ENCODE measurements around the gene PRUNE1.

The PRUNE1 gene

DNA sequence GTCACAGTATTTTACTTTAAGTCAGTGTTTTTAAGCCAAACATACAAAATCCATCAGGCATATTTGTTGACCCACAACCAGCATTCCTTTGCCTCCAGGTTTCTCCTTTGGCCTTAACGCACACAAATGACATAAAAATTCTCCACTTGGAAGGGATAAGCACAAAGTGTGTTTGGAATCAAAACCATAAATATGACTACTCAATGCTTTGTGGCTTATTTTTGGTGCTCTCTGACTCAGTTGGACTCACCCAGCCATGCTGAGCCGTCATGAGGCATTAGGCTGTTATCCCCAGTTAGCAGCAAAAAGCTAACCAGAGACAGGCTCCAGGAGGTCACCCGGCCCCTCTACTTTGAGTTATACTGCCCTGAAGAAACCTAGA, 948 bp downstream of the PRUNE1 start:
- peaks cover 78% of the 10 kb centered on the region for H3K4me1 Mint-ChIP-seq (ENCODE audit: low read depth)
- H3K27me3 Mint-ChIP-seq = no peaks in the 10 kb centered on the region
- H3K4me3 Mint-ChIP-seq = peak overlapping the region; percentile 98
- H3K9me3 Mint-ChIP-seq (ENCODE audit: low read depth) = no peaks in the 10 kb centered on the region
- H3K36me3 Mint-ChIP-seq = peaks cover 2% of the 10 kb centered on the region
- H3K27ac Mint-ChIP-seq = peak overlapping the region; percentile 96

DNA sequence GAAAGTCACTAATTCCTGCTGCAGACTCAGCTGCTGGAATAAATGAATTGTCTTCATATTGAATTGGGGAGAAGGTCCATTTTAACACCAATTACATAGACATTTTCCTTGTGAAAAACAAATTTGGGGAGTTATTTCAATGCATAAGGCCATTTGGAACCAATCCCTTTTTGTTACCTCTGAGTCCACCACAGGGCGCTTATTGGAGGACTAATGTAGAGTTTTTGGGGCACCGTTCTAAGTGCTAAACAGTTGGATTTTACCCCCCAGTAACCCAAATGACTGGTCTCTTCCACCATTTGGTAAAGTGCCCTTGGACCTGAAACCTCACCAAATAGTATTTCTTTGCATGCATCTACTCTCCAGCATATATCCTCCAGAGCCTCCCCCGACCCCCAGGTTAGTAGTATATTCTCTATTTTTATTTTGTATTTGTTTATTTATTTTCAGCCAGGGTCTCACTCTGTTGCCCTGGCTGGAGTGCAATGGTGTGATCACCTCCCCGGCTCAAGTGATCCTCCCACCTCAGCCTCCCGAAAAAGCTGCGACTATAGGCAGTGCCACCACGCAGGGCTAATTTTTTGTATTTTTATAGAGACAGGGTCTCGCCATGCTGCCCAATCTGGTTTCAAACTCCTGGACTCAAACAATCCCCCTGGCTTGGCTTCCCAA, 1.6 kb downstream of the PRUNE1 start:
- Mint-ChIP-seq H3K27ac (peak overlapping the region; percentile 96), H3K4me1 (ENCODE audit: low read depth) (peaks cover 74% of the 10 kb centered on the region), H3K36me3 (peaks cover 2% of the 10 kb centered on the region), H3K4me3 (peak overlapping the region; percentile 98), H3K9me3 (ENCODE audit: low read depth) (no peaks in the 10 kb centered on the region), H3K27me3 (no peaks in the 10 kb centered on the region)

DNA sequence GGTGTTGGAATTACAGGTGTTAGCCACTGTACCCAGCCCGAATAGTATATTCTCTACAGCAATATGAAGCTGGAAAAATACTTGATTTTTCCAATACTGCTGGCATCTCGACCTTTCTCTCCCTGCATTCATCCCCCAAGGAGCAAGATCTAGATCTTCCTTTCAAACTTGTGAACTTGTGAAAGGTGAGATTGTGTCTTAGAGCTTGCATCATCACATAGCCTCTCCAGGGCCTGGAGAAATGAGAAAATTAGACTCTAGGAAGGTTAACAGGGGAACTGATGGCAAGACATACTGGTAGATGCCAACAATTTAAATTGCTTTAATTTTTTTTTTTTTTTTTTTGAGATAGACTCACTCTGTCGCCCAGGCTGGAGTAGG, 2.1 kb downstream of the PRUNE1 start:
- peak overlapping the region; percentile 98 for H3K4me3 Mint-ChIP-seq

DNA sequence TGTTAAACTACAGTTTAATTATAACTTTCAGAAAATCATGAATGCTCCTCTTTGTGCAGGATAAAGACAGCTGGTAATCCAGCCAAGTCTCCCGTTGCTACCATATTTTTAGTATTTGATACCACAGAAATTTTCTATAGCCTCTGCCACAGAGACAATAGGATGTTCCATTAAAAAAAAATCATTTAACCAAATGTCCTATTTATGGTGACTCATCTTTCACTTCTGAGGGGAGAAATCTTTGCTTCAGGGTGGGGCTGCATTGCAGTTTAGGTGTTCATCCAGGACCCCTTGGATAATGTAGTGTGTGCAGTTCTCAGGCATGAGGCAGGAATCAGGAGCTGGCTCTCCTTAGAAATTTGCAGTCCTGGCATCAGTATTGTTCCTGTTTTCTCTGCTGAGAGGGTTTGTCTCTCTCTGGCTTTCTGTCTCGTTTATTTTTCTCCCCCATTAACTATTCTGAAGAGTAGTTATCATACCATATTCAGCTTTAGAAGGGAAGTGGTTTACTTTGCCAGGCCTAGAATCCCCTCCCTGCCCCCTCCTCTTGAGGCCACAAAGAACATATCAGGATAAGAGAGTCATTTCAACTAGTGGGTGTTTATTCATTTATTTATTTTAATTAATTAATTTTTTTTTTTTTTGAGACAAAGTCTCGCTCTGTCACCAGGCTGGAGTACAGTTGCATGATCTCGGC, 3.1 kb downstream of the PRUNE1 start:
- Mint-ChIP-seq H3K36me3 (peaks cover 2% of the 10 kb centered on the region), H3K9me3 (ENCODE audit: low read depth) (no peaks in the 10 kb centered on the region), H3K4me3 (peak overlapping the region; percentile 56), H3K27ac (peak overlapping the region; percentile 85), H3K4me1 (ENCODE audit: low read depth) (peaks cover 60% of the 10 kb centered on the region), H3K27me3 (no peaks in the 10 kb centered on the region)

More for the DNA sequence above, 2.1 kb downstream of the PRUNE1 start:
- no peaks in the 10 kb centered on the region for H3K27me3 Mint-ChIP-seq
- H3K4me1 Mint-ChIP-seq (ENCODE audit: low read depth) = peaks cover 69% of the 10 kb centered on the region
- peaks cover 2% of the 10 kb centered on the region for H3K36me3 Mint-ChIP-seq
- H3K9me3 Mint-ChIP-seq (ENCODE audit: low read depth) = no peaks in the 10 kb centered on the region
- peak overlapping the region; percentile 96 for H3K27ac Mint-ChIP-seq

DNA sequence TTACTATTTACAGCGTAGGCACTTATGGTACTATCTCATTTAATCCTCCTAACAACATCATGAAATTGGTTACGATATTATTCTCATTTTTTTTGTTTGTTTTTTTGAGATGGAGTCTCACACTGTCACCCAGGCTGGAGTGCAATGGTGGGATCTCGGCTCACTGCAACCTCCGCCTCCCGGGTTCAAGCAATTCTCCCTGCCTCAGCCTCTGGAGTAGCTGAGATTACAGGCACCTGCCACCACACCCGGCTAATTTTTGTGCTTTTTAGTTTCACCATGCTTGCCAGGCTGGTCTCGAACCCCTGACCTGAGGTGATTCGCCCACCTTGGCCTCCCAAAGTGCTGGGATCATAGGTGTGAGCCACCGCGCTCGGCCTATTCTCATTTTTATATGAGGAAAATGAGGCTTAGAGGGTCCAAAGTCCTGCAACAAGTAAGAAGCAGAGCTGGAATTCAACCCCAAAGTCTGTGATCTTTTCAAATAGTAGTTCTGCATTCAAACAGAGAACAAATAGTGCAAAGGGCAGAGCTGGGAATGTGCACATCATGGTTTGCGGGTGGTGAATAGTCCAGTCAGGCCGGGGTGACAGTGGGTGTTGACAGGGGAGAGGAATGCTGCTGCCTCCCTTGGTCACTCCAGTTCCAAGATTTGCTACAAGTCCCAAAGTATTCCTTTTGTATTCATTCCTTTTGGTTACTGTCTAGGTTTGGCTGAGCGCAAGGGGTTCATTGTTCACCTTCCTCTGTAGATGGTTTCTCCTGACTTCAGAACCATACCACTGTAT, 4.6 kb downstream of the PRUNE1 start:
- Mint-ChIP-seq H3K27ac (no peak overlapping the region), H3K9me3 (ENCODE audit: low read depth) (no peaks in the 10 kb centered on the region), H3K4me3 (peak overlapping the region; percentile 51), H3K36me3 (peaks cover 2% of the 10 kb centered on the region), H3K27me3 (no peaks in the 10 kb centered on the region), H3K4me1 (ENCODE audit: low read depth) (peaks cover 44% of the 10 kb centered on the region)

DNA sequence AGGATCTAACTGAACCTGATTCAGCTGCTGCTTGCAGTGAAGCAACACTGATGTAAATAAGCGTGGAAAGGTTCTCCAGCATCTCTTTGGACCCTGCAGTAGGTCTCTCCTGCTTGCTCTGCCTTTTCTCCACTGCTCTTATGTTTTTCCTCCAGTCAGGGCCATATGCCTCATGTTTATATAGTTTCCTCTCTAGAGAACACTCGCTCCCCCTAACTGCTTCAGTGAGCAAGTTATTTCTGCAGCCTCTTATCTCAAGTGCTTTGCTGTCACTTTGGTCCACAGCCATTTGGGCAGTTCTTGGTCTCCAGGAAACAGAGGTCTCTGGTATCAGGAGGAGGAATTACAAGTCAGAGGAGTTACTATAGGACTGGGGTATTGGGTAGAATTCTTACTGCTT, 5.3 kb downstream of the PRUNE1 start:
- Mint-ChIP-seq H3K4me1 (ENCODE audit: low read depth) (peaks cover 40% of the 10 kb centered on the region), H3K36me3 (peaks cover 5% of the 10 kb centered on the region), H3K4me3 (no peak overlapping the region), H3K27ac (no peak overlapping the region), H3K9me3 (ENCODE audit: low read depth) (no peaks in the 10 kb centered on the region), H3K27me3 (no peaks in the 10 kb centered on the region)

GRCh38 chr1:151024540-151025146, 16.4 kb downstream of the PRUNE1 start:
- Mint-ChIP-seq H3K36me3 (peaks cover 6% of the 10 kb centered on the region), H3K4me3 (peak overlapping the region; percentile 35), H3K9me3 (ENCODE audit: low read depth) (no peaks in the 10 kb centered on the region), H3K27me3 (no peaks in the 10 kb centered on the region), H3K4me1 (ENCODE audit: low read depth) (peaks cover 8% of the 10 kb centered on the region), H3K27ac (peak overlapping the region; percentile 41)

- Mint-ChIP-seq H3K27me3 (no peaks in the 10 kb centered on the region), H3K4me1 (ENCODE audit: low read depth) (peaks cover 8% of the 10 kb centered on the region), H3K27ac (no peak overlapping the region), H3K36me3 (peaks cover 6% of the 10 kb centered on the region), H3K4me3 (no peak overlapping the region), H3K9me3 (ENCODE audit: low read depth) (no peaks in the 10 kb centered on the region)
Measured at GRCh38 chr1:151026460-151026859, 18.2 kb downstream of the PRUNE1 start.

DNA sequence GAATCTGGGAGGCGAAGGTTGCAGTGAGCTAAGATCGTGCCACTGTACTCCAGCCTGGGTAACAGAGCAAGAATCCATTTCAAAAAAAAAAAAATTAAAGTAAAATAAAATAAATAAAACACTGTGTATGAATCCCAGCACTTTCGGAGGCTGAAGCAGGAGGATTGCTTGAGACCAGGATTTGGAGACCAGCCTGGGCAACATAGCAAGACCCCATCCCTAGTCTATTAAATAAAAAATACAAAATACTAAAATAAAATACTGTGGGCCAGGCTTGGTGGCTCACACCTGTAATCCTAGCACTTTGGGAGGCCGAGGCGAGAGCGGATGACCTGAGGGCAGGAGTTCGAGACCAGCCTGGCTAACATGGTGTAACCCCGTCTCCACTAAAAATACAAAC, 23.9 kb downstream of the PRUNE1 start:
- Mint-ChIP-seq H3K9me3 (ENCODE audit: low read depth) (no peaks in the 10 kb centered on the region), H3K27me3 (no peaks in the 10 kb centered on the region), H3K4me3 (no peak overlapping the region), H3K36me3 (peaks cover 4% of the 10 kb centered on the region), H3K27ac (no peak overlapping the region), H3K4me1 (ENCODE audit: low read depth) (peaks cover 12% of the 10 kb centered on the region)

DNA sequence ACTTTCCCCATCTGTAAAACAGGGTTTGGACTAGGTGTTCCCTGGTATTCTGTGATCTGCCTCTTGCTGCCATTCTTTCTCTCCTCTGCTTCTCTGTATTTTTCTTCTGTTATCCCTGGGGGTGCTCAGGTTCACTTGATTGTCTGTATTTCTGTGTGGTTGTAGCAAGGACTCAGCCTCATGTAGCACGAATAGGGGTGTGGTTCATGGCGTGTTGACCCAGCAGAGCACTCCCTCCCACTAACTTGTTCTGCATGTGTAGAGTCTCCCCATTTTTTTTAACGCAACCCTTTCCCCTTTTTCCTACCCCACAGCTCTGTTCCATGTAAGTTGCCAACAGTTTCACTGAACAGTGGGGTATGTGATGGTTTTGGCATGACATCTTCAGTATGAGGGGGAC, 26.9 kb downstream of the PRUNE1 start:
- Mint-ChIP-seq H3K4me1 (ENCODE audit: low read depth) (peaks cover 12% of the 10 kb centered on the region), H3K36me3 (no peaks in the 10 kb centered on the region), H3K9me3 (ENCODE audit: low read depth) (no peaks in the 10 kb centered on the region), H3K27me3 (no peaks in the 10 kb centered on the region), H3K27ac (no peak overlapping the region), H3K4me3 (no peak overlapping the region)

DNA sequence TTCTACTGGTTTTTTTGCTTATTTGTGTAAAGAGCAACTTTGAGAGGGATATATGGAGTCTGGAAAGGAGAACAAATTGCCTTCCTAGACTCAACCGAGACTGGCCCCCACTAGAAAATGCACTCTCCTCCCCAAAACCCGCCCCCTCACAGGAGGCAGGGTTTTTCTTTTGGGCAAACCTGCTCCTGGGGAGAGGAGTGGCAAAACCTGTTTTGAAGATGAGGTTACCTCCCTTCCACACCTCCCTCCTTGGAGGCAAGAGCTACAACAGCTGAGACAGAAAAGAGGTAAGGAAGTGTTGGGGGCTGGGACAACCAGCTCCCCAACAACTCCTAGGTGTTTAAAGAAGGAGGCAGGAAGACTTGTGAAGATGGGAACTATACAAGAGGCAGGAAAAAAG, 28.1 kb downstream of the PRUNE1 start, which contains the start of gene BNIPL:
Gene BNIPL, plus strand, starts transcription at position 231 of the 400 bp plus-strand sequence. Its CDS starts 140 bp downstream, at position 371.
- H3K4me3 Mint-ChIP-seq = no peak within 1 kb of the TSS
- H3K4me1 Mint-ChIP-seq (ENCODE audit: low read depth) = peaks cover 12% of the 10 kb centered on the region
- H3K27ac Mint-ChIP-seq = no peak within 1 kb of the TSS
- H3K9me3 Mint-ChIP-seq (ENCODE audit: low read depth) = no peaks in the 10 kb centered on the region
- H3K36me3 Mint-ChIP-seq = peaks cover 2% of the 10 kb centered on the region
- H3K27me3 Mint-ChIP-seq = no peaks in the 10 kb centered on the region

DNA sequence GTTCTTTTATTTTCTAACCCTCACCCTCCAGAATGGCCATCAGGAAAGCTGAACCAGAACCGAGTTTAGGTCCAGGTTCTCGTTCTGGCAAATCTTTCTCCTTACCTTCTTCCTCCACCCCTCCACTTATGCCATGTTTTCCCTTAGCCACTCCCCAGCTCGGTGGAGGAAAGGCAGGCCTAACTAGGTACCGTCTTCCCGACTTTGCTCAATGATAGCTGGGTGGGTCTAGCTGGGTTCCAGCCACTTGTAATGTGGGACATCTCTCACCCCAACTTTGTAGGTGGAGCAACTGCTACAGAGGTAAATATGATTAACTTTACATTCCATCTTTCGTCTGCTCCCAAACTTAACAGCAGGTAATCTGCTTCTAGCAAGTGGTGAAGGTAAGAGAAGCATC, 28.8 kb downstream of the PRUNE1 start:
- H3K36me3 Mint-ChIP-seq = peaks cover 2% of the 10 kb centered on the region
- no peak overlapping the region for H3K27ac Mint-ChIP-seq
- H3K27me3 Mint-ChIP-seq = no peaks in the 10 kb centered on the region
- no peak overlapping the region for H3K4me3 Mint-ChIP-seq
- peaks cover 12% of the 10 kb centered on the region for H3K4me1 Mint-ChIP-seq (ENCODE audit: low read depth)
- H3K9me3 Mint-ChIP-seq (ENCODE audit: low read depth) = no peaks in the 10 kb centered on the region

DNA sequence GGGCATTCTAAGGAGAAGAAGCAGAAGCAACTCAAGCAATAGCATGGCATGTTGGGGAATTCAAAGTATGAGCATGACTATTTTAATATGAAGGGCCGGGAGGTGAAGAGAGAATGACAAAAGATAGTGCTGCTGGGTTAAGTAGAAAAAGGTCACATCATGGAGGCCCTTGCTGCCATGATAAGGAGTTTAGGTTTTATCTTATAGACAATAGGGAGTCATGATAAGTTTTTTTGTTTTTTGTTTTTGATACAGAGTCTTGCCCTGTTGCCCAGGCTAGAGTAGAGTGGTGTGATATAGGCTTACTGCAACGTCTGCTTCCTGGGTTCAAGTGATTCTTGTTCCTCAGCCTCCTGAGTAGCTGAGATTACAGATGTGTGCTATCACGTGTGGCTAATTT, 31.3 kb downstream of the PRUNE1 start:
- H3K4me3 Mint-ChIP-seq = no peak overlapping the region
- H3K27ac Mint-ChIP-seq = no peak overlapping the region
- no peaks in the 10 kb centered on the region for H3K27me3 Mint-ChIP-seq
- peaks cover 5% of the 10 kb centered on the region for H3K36me3 Mint-ChIP-seq
- H3K9me3 Mint-ChIP-seq (ENCODE audit: low read depth) = no peaks in the 10 kb centered on the region
- H3K4me1 Mint-ChIP-seq (ENCODE audit: low read depth) = peaks cover 19% of the 10 kb centered on the region

DNA sequence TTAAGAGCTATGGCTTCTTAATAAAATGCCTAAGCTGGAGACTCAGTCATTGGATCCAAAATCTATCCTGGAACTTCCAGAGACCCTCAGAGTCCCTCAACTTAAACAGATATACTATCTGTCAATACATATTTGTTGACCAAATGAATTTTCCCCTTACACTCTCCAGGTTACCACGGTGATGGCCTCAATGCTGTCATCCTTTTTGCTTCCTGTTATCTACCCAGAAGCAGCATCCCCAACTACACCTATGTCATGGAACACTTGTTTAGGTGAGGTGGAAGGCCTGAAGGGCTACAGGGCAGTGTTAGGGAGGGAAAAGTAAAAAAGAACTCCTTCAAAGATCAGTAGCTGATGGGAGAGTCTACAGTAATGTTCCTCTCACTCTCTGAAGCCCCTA, 34.9 kb downstream of the PRUNE1 start:
- H3K27ac Mint-ChIP-seq = no peak overlapping the region
- peaks cover 5% of the 10 kb centered on the region for H3K36me3 Mint-ChIP-seq
- peaks cover 29% of the 10 kb centered on the region for H3K4me1 Mint-ChIP-seq (ENCODE audit: low read depth)
- no peaks in the 10 kb centered on the region for H3K27me3 Mint-ChIP-seq
- no peak overlapping the region for H3K4me3 Mint-ChIP-seq
- no peaks in the 10 kb centered on the region for H3K9me3 Mint-ChIP-seq (ENCODE audit: low read depth)

DNA sequence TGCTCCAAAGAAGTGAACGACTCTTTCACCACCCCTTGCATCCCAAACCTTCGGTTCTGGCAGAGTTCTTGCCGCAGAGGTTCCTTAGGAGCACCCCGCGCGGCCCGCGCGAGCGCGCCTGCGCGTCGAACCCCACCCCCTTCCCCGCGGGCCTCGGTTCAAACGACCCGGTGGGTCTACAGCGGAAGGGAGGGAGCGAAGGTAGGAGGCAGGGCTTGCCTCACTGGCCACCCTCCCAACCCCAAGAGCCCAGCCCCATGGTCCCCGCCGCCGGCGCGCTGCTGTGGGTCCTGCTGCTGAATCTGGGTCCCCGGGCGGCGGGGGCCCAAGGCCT, 39.3 kb downstream of the PRUNE1 start, which contains the start of gene C1orf56:
Gene C1orf56, plus strand, starts transcription at position 161 of the 334 bp plus-strand sequence. Its CDS starts 97 bp downstream, at position 258.
- H3K9me3 Mint-ChIP-seq (ENCODE audit: low read depth) = no peaks in the 10 kb centered on the region
- H3K36me3 Mint-ChIP-seq = peaks cover 7% of the 10 kb centered on the region
- peak within 1 kb of the TSS; percentile 86 for H3K27ac Mint-ChIP-seq
- H3K4me1 Mint-ChIP-seq (ENCODE audit: low read depth) = peaks cover 66% of the 10 kb centered on the region
- H3K27me3 Mint-ChIP-seq = no peaks in the 10 kb centered on the region
- peak within 1 kb of the TSS; percentile 93 for H3K4me3 Mint-ChIP-seq
